HG03064 (cell line): ENCODE data around the gene TWSG1.
"Not testable (repeated sequence)": the region's sequence is repeated elsewhere in the genome, so short reads cannot be mapped to it uniquely, and the experiment has no call there.

ENCODE experiments used
- ATAC-seq: cut with Tn5 transposase; IDR thresholded peaks from one replicate; pipeline ENCODE4 v1.9.1; 2021; ENCODE audit warnings: low read depth; ENCODE audit not compliant: unreplicated experiment

TWSG1 gene

DNA sequence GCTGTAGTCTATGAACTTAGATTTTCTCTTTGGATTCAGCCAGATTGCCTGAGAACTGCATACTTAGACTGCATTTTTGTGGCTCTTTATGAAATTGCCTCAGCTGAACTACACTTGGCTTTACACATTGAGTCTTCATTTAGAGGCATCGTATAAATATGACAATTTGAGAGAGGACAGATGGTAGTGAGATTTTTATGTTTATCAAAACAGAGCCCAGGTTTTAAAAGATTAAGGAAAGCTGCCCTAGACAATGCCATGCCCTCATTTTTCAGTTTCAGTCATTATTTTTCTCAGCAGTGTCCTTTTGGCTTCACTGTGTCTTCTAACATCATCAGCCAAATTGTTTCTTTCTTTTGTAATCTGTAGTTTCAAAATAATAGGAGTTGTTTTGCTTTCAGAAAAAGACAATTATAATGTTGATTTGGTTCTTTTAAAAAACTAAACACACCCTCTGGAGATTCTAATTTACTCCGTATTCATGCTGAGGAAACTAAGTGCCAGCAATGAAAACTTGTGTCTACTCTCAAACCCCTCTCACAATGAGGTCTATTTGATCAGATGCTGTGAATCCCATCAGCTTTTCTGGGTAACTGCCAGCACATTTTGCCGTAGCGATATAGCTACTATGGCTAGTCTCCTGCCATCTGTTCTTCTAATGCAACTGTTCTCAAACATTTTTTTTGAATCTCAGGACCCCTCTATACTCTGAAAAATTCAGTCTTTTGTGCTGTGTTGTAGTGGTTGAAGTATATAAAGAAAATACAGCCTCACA, 46.2 kb downstream of the TWSG1 start:
- ATAC-seq: no peak

DNA sequence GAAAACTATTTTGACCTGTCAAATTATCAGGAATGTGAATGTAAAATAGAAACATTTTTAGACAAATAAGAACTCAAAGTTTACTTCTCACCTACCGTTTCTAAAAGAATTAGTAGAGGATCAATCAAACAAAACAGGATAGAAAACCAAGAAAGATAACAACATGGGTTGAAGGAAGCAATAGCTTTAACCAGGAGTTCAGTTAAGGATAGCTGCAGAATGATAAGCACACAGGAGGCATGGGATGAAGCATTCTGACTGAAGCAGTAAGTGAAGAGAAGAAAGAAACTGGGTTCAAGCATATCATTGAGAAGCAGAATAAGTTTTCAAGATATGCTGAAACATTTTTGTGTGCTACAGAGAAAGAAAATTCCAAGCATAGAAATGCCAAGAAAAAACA, 52.3 kb downstream of the TWSG1 start:
- ATAC-seq: no peak

GRCh38 chr18:9387891-9388290, 53.3 kb downstream of the TWSG1 start:
- ATAC-seq: no peak

GRCh38 chr18:9389706-9390105, 55.1 kb downstream of the TWSG1 start:
- ATAC-seq: no peak

- ATAC-seq: no peak
Measured at GRCh38 chr18:9392726-9393125, 58.2 kb downstream of the TWSG1 start.

DNA sequence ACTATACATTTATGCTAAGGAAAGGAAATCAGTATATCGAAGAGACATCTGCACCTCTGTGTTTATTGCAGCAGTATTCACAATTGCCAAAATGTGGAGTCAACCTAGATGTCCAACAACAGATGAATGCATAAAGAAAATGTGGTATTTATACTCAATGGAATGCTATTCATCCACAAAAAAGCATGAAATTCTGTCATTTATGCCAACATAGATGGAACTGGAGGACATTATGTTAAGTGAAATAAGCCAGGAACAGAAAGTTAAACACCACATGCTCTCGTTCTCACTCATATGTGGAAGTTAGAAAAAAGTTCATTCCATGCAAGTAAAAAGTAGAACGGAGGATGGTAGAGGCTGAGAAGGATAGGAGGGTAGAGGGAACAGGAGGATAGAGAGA, 59.5 kb downstream of the TWSG1 start:
- no peak for ATAC-seq

GRCh38 chr18:9400197-9400596, 65.6 kb downstream of the TWSG1 start:
- ATAC-seq: no peak

GRCh38 chr18:9401176-9401575, 66.6 kb downstream of the TWSG1 start:
- no peak for ATAC-seq

GRCh38 chr18:9402358-9403007, 67.9 kb downstream of the TWSG1 start:
- not testable (repeated sequence) for ATAC-seq

DNA sequence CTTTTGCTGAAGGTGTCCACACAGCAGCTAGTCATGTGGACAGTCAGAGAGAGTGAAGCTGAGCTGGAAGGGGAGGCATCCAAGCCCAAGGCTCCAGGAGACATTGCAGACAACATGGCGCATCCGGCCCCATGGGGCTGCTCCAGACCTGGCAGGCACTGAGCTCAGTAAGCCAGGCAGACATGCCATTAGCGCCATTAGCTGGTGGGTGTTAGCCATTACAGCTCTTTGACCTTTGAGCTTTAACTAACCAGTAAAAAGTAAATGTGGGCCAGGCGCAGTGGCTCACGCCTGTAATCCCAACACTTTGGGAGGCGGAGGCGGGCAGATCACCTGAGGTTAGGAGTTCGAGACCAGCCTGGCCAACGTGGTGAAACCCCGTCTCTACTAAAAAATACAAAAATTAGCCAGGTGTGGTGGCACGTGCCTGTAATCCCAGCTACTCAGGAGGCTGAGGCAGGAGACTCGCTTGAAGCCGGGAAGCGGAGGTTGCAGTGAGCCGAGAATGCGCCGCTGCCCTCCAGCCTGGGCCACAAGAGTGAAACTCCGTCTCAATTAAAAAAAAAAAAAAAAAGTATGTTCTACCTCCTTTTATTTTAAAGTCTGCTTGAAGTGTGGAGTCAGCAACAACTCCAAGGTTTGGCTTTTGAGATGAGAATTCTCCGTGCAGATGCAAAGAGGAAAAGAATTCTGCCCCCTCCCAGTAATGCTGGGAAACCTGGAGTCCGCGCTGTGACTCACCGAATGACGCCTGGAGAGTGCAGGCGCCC, 69.4 kb downstream of the TWSG1 start:
- ATAC-seq: no peak

DNA sequence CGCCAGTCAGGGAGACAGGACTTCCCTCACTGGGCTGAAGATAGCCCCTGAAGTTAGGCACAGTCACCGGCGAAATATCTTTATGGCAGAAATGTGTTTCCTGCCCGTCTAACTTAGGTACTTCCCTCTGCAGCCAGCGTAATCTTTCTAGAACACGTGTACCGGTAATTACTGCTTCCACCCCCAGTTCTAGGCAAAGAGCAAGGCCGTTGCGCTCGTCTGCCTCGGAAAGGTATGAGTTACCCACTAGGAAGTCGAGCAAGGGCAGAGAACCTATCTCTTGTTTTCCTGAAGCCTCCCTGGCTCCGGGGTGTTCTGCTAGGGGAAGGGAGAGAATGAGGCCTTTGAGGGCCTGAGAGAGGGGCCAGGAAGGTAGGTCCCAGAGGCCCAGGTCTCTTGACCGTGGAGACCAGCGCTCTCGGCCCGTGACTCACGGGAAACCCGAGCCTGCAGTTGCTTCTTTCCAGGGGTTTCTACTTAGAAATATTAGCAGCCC, 70.0 kb downstream of the TWSG1 start:
- peak; percentile 60 for ATAC-seq

DNA sequence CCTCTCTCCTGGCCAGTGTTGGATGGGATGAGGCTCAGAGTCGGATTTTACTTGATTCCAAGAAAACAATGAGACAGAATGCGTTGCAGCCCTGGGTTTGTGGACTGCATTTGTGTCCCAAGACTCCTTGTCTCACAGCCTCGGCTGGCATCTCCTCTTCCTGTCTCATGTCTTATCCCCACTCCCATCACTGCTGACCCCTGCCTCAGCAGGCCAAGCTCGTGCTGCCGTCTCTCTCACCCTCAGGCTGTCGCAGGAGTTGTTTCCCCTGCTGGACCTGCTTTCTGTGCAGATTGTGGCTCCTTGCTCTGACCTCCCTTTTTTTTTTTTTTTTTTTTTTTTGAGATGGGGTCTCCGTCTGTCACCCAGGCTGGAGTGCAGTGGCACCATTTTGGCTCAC, 70.6 kb downstream of the TWSG1 start:
- no peak for ATAC-seq

DNA sequence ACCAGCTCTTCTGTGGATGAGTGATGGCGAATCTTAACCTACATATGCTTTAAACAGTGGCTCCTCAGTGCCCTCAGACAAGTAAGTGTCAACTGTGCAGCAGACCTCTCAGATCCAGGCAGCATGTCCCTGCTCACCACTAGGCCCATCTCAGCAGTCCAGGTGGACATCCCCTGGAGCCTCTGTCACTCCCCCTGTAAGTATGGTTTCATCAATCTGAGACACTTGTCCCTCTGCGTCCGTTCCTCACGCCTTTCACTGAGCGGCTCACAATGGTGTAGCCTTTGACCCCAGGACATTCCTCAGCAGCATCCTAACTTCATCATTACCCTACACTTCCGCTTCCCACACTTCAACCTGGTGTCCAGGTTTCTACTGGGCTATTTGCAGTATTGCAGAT, 71.4 kb downstream of the TWSG1 start:
- no peak for ATAC-seq

GRCh38 chr18:9410515-9410914, 75.9 kb downstream of the TWSG1 start:
- no peak for ATAC-seq

DNA sequence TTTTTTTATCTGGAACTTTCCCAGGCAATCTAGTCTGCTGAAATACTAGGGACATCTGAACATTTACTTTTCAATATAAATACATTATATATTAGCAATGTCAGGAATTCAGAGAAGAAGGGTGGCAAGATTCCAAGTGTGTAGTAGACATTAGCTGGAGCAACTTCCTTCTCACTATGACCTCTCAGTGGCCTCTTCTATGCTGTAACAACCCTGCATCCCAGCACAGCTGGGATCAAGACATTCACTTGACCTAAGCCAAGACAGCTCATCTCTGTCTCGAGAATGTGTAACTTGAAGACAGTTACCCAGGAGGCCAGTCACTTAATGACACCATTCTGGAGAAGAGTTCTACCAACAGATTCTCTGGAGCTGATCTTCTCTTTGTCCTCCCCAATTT, 79.0 kb downstream of the TWSG1 start:
- ATAC-seq: no peak

DNA sequence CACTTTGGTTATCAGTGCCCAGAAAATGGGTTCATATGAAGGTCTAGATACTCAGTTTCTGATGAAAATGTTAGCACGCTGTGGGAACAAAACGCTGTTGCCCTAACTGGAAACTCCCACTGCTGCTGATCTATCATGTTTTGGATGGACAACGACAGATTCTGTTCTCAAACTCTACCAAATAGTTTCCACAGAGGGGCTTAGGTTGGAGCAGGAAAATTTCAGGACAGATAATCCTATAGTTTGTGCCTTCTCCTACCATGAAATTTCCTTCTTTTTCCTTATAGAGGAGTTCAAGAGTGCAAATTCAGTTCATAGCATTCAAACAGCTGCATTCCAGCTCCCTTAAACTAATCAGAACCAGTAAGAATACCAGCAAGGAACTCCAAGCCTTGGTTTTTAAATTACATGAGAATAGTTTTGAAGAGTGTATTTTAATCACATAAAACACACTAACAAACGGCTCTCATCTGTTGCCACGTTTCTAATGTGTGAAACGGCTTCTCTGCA, 82.0 kb downstream of the TWSG1 start:
- no peak for ATAC-seq

DNA sequence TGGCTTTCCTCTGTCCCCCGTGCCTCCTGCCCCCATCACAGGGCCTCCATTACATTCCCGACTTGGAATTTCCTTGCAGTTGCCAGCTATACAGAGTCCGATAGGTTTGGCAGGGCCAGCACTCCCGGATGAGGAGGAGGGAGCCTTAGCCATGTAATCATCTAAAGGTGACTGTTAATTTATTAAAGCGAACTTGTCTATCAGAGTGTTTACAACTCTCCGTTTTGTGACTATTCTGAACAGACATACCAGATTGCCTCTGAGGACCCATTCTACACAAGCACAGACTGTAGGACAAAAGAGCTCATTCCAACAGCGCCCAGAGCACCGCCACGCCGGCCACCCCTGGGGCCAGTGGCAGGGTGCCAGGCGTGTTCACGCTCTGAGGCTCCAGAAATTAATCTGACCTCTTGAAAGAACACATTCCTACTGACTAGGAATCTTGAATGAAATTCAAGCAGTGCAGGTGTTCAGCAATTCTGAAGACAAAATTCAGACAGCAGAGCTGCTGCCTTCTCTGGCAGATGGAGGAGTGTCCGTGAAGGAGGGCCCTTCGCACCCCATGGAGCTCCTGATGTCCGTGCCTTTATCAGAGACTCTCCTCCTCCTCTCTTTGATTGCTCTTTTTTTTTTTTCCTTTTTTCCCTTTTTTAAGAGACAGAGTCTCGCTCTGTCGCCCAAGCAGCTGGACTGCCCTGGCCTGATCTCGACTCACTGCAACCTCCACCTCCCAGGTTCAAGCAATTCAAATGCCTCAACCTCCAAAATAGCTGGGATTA, 82.7 kb downstream of the TWSG1 start:
- ATAC-seq: no peak

DNA sequence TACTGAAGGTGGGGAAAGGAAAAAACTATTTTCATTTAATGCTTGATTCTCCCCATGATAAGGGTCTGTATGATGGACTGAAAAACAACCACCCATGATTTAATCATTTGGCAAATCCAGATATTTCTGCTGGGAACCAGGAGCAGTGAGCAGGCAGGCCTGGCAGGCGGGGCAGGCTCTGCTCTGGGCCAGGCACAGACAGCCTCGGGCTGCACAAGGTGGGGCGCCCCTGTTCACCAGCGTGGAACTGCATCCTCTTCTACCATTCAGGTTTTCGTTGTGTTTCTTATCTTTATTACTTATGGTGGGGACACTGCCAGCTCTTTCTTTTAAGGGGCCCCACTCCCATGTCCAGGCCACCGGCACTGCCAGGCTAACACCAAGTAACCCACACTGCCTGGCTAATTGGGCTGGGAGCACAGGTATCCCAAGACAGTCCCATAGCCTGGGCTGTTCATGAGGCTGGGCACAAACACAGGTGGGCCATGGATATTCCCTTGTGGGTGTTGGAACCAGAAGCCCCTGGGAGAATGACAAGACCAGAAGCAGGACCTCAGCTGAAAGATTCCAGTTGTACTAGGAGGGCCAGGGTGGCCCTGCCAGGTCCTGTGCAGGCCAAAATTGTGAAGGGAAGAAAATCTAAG, 83.6 kb downstream of the TWSG1 start:
- no peak for ATAC-seq

- no peak for ATAC-seq
Measured at GRCh38 chr18:9419956-9420631, 85.5 kb downstream of the TWSG1 start.
